DND-41 (cell line): ENCODE measurements around the gene FEM1B.

Source experiments
- ATAC-seq: fragments of 200-7000 bp; cut with Tn5 transposase; 3 replicates; pipeline ENCODE4 v1.9.1; 2021; ENCODE audit warnings: low read depth; ENCODE audit not compliant: insufficient read depth
- DNase-seq: peaks from one replicate; pipeline ENCODE4 v3.0.0-alpha.2; 2020
- H2AFZ ChIP-seq: 2 replicates; pipeline ENCODE4 v1.6.0; 2012; ENCODE audit warnings: low read depth, low read length
- H3K27ac ChIP-seq: 2 replicates; pipeline ENCODE4 v1.5.1; 2012; ENCODE audit warnings: low read length, inconsistent platforms
- H3K27me3 ChIP-seq: fragments of 200-600 bp; sonication (generic); 2 replicates; pipeline ENCODE4 v1.6.0; 2012; ENCODE audit warnings: low read length, mild to moderate bottlenecking, inconsistent platforms; ENCODE audit not compliant: insufficient read depth, poor library complexity
- H3K36me3 ChIP-seq: 2 replicates; pipeline ENCODE4 v1.5.1; 2012; ENCODE audit warnings: low read length, inconsistent platforms; ENCODE audit not compliant: insufficient read depth
- H3K4me1 ChIP-seq: 2 replicates; pipeline ENCODE4 v1.5.1; 2012; ENCODE audit warnings: mild to moderate bottlenecking, low read length; ENCODE audit not compliant: insufficient read depth
- H3K4me2 ChIP-seq: 2 replicates; pipeline ENCODE4 v1.6.0; 2012; ENCODE audit warnings: mild to moderate bottlenecking, moderate library complexity, low read length, inconsistent platforms; ENCODE audit not compliant: insufficient read depth
- H3K4me3 ChIP-seq, 2 experiments: fragments of 200-600 bp in 1 of 2; shearing (Covaris generic) in 1 of 2; 2 replicates each; pipeline ENCODE4 v1.5.1; 2012 to 2016; ENCODE audit warnings: inconsistent platforms in 2 of 2, low read length in 2 of 2, mild to moderate bottlenecking in 2 of 2, low read depth in 1 of 2, moderate library complexity in 1 of 2
- H3K79me2 ChIP-seq: 2 replicates; pipeline ENCODE4 v1.6.0; 2012; ENCODE audit warnings: low read length, inconsistent platforms; ENCODE audit not compliant: insufficient read depth
- H3K9ac ChIP-seq: 2 replicates; pipeline ENCODE4 v1.6.0; 2012; ENCODE audit warnings: low read depth, mild to moderate bottlenecking, inconsistent platforms, low read length, moderate library complexity
- H3K9me3 ChIP-seq: 2 replicates; pipeline ENCODE4 v1.5.1; 2012; ENCODE audit warnings: low read length, moderate library complexity, mild to moderate bottlenecking, inconsistent platforms; ENCODE audit not compliant: insufficient read depth, severe bottlenecking
- H4K20me1 ChIP-seq: 2 replicates; pipeline ENCODE4 v1.6.0; 2012; ENCODE audit warnings: low read length; ENCODE audit not compliant: insufficient read depth
- EZH2 ChIP-seq: IDR thresholded peaks from 3 replicates; pipeline ENCODE4 v1.6.1; 2012; ENCODE audit warnings: borderline replicate concordance, low read depth, mild to moderate bottlenecking, moderate library complexity, low read length, inconsistent platforms; ENCODE audit not compliant: severe bottlenecking
- TF ChIP-seq, protein P1 (sequence below): IDR thresholded peaks from 2 replicates; pipeline ENCODE4 v1.5.1; 2012; ENCODE audit warnings: borderline replicate concordance, low read length, moderate library complexity, mild to moderate bottlenecking; ENCODE audit not compliant: poor library complexity, severe bottlenecking; ENCODE audit errors: extremely low read depth

The FEM1B gene

DNA sequence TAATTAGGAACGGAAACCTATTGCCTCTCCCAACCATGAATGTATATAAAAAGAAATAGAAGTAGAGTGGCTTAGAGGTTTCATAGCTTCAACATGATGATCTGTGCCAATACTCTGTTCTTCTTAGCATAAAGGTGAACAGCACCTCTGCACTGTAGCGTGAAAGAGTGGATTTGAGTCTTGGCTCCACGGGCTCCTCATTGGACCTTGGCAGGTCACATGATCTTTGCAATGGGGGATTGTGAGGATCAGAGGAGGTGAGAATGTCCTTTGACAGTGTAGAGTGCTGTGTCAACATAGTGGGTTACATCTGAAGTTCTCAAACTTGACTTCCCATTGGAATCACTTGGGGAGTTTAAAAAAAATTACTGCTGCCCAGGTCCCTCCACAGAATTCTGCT, 51.4 kb downstream of the FEM1B start:
- Histone ChIP-seq H3K4me1 (peaks cover 4% of the 10 kb centered on the region; the same call in 1 of the 2 replicates), H3K9me3 (no peaks in the 10 kb centered on the region), H3K36me3 (no peaks in the 10 kb centered on the region), H3K9ac (no peak overlapping the region), H3K27me3 (no peaks in the 10 kb centered on the region), H4K20me1 (no peaks in the 10 kb centered on the region), H3K4me3 (no peak overlapping the region), H3K27ac (no peak overlapping the region), H3K79me2 (no peaks in the 10 kb centered on the region), H3K4me2 (no peak overlapping the region), H2AFZ (no peak overlapping the region)
- no peak for ATAC-seq
- TF ChIP-seq, protein P1, sequence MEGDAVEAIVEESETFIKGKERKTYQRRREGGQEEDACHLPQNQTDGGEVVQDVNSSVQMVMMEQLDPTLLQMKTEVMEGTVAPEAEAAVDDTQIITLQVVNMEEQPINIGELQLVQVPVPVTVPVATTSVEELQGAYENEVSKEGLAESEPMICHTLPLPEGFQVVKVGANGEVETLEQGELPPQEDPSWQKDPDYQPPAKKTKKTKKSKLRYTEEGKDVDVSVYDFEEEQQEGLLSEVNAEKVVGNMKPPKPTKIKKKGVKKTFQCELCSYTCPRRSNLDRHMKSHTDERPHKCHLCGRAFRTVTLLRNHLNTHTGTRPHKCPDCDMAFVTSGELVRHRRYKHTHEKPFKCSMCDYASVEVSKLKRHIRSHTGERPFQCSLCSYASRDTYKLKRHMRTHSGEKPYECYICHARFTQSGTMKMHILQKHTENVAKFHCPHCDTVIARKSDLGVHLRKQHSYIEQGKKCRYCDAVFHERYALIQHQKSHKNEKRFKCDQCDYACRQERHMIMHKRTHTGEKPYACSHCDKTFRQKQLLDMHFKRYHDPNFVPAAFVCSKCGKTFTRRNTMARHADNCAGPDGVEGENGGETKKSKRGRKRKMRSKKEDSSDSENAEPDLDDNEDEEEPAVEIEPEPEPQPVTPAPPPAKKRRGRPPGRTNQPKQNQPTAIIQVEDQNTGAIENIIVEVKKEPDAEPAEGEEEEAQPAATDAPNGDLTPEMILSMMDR = no peak
- DNase-seq = no peak

DNA sequence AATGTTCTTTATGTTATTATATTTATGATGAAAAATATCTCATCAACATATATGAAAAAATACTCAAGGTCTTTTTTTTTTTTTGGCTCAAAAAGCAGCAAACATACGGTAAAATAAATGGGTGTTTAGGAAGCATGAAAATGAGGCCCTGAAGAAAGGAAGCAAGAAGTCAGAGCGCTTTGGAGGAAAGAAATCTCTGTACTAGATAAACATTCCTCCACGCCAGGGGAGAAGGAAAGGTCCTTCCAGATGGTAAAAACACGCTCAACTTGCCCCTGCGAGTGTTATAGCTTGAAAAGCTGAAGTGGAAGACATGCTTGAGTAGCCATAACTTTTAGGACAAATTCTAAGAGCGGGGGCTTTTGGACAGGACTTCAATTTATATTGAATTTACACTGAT, 52.9 kb downstream of the FEM1B start:
- peaks cover 4% of the 10 kb centered on the region for H3K27me3 ChIP-seq
- H3K4me1 ChIP-seq = peaks cover 4% of the 10 kb centered on the region; the same call in 1 of the 2 replicates
- H3K79me2 ChIP-seq = no peaks in the 10 kb centered on the region
- no peak overlapping the region for H3K27ac ChIP-seq
- ATAC-seq (no peak), DNase-seq (no peak)
- TF ChIP-seq, protein P1 = no peak
- H3K4me3 ChIP-seq = no peak overlapping the region
- H3K36me3 ChIP-seq = no peaks in the 10 kb centered on the region
- H3K9ac ChIP-seq = no peak overlapping the region
- no peaks in the 10 kb centered on the region for H4K20me1 ChIP-seq
- H2AFZ ChIP-seq = no peak overlapping the region
- H3K9me3 ChIP-seq = no peaks in the 10 kb centered on the region
- no peak overlapping the region for H3K4me2 ChIP-seq

DNA sequence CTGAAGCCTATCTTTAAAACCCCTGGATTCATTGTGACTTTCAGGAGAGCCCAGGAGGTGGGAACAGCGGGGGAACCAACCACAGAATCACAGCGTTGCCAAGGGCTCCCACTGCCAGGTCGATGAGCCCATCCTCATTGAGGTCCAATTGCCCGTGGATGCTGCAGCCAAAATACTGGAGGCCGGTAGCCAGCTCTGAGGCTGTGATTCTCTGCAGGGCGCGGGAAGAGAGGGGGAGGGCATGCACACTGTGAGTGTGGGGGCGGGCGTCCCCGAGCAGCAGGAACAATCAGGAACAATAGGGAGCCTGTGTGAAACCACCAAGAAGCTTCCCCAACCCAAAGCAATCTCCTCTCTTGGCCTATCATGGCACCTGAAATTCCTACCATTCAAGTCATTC, 53.4 kb downstream of the FEM1B start:
- Histone ChIP-seq H4K20me1 (no peaks in the 10 kb centered on the region), H3K36me3 (no peaks in the 10 kb centered on the region), H2AFZ (no peak overlapping the region), H3K4me1 (peaks cover 4% of the 10 kb centered on the region; the same call in 1 of the 2 replicates), H3K79me2 (no peaks in the 10 kb centered on the region), H3K4me2 (no peak overlapping the region), H3K4me3 (no peak overlapping the region), H3K9ac (no peak overlapping the region), H3K9me3 (no peaks in the 10 kb centered on the region), H3K27me3 (peaks cover 4% of the 10 kb centered on the region), H3K27ac (no peak overlapping the region)
- no peak for DNase-seq
- ATAC-seq = no peak
- TF ChIP-seq, protein P1 = no peak
- TF ChIP-seq EZH2 = no peak

DNA sequence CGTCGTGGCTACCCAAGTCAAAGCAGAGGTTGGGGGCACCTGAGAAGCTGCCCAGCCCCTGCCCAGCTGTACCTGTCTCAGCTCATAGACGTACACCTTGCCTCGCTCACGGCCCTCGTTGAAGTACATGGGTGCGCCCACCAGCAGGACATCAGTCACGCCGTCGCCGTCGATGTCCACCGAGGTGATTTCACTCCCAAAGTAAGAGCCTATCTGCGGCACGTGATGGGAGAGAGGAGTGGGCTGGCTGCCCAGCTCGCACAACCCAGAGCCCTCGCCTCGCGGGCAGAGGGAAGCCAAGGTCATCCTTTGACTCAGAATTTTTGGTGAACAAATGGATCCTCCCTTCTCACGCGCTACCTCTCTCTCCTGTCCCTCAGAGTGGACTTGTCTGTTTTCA, 54.7 kb downstream of the FEM1B start:
- no peak overlapping the region for H2AFZ ChIP-seq
- H3K4me2 ChIP-seq = no peak overlapping the region
- DNase-seq (no peak), ATAC-seq (no peak)
- no peak overlapping the region for H3K4me3 ChIP-seq
- no peaks in the 10 kb centered on the region for H3K36me3 ChIP-seq
- no peak overlapping the region for H3K9ac ChIP-seq
- no peaks in the 10 kb centered on the region for H4K20me1 ChIP-seq
- no peaks in the 10 kb centered on the region for H3K79me2 ChIP-seq
- peaks cover 4% of the 10 kb centered on the region for H3K27me3 ChIP-seq
- H3K4me1 ChIP-seq = no peaks in the 10 kb centered on the region
- H3K27ac ChIP-seq = no peak overlapping the region
- no peaks in the 10 kb centered on the region for H3K9me3 ChIP-seq
- TF ChIP-seq, protein P1 = no peak
- TF ChIP-seq EZH2 = no peak
